Measurements from ENCODE around the gene TESPA1.

TESPA1 gene

GRCh38 chr12:54956818-54957641 lies 27.5 kb downstream of the TESPA1 start:
- peaks cover 20% of the 10 kb centered on the region for H3F3A ChIP-seq (ENCODE audit: insufficient read depth, low read length)
- no peak overlapping the region for H3K4me2 ChIP-seq (ENCODE audit: low read depth, low read length)
- no peak overlapping the region for H3K9ac ChIP-seq (ENCODE audit: low read length)
- no peak overlapping the region for H2AFZ ChIP-seq (ENCODE audit: low read length)
- H4K20me1 ChIP-seq (ENCODE audit: insufficient read depth, low read length): no peaks in the 10 kb centered on the region
- H3K27me3 ChIP-seq (replicated peaks; ENCODE audit: insufficient read depth, low read length): no peaks in the 10 kb centered on the region
- H3K9me2 ChIP-seq (replicated peaks; ENCODE audit: insufficient read depth, low read length): no peaks in the 10 kb centered on the region
- TF ChIP-seq CTCF (IDR thresholded peaks at IDR 0.05; ENCODE audit: low read length) (no peak), EZH2 (optimal IDR thresholded peaks at IDR 0.05; ENCODE audit: low read depth, low read length) (no peak), EZH2phosphoT487 (IDR thresholded peaks at IDR 0.05; ENCODE audit: low read length) (no peak)
- H3K27ac ChIP-seq (ENCODE audit: low read length): no peak overlapping the region
- peaks cover 37% of the 10 kb centered on the region for H3K4me1 ChIP-seq (ENCODE audit: low read length)
- H3K4me3 ChIP-seq (ENCODE audit: low read length): no peak overlapping the region
- no peaks in the 10 kb centered on the region for H3K9me3 ChIP-seq (replicated peaks; ENCODE audit: insufficient read depth, low read length)
- H3K36me3 ChIP-seq (replicated peaks; ENCODE audit: insufficient read depth, low read length): no peaks in the 10 kb centered on the region
- no peak for DNase-seq
- no peaks in the 10 kb centered on the region for H3K79me2 ChIP-seq (ENCODE audit: low read length)

- DNase-seq: no peak
- Histone ChIP-seq H3K27me3 (replicated peaks; ENCODE audit: insufficient read depth, low read length) (no peaks in the 10 kb centered on the region), H3K4me3 (ENCODE audit: low read length) (no peak overlapping the region), H3F3A (ENCODE audit: insufficient read depth, low read length) (peaks cover 20% of the 10 kb centered on the region), H3K9ac (ENCODE audit: low read length) (no peak overlapping the region), H3K79me2 (ENCODE audit: low read length) (no peaks in the 10 kb centered on the region), H3K9me3 (replicated peaks; ENCODE audit: insufficient read depth, low read length) (no peaks in the 10 kb centered on the region), H2AFZ (ENCODE audit: low read length) (no peak overlapping the region), H3K4me2 (ENCODE audit: low read depth, low read length) (no peak overlapping the region), H3K4me1 (ENCODE audit: low read length) (peaks cover 37% of the 10 kb centered on the region), H4K20me1 (ENCODE audit: insufficient read depth, low read length) (no peaks in the 10 kb centered on the region), H3K27ac (ENCODE audit: low read length) (no peak overlapping the region), H3K9me2 (replicated peaks; ENCODE audit: insufficient read depth, low read length) (no peaks in the 10 kb centered on the region), H3K36me3 (replicated peaks; ENCODE audit: insufficient read depth, low read length) (no peaks in the 10 kb centered on the region)
- TF ChIP-seq EZH2 (optimal IDR thresholded peaks at IDR 0.05; ENCODE audit: low read depth, low read length) (no peak), CTCF (IDR thresholded peaks at IDR 0.05; ENCODE audit: low read length) (no peak), EZH2phosphoT487 (IDR thresholded peaks at IDR 0.05; ENCODE audit: low read length) (no peak)
Measured at GRCh38 chr12:54956322-54956721, 28.2 kb downstream of the TESPA1 start.

- no peak overlapping the region for H3K27ac ChIP-seq (ENCODE audit: low read length)
- no peak overlapping the region for H2AFZ ChIP-seq (ENCODE audit: low read length)
- no peaks in the 10 kb centered on the region for H3K79me2 ChIP-seq (ENCODE audit: low read length)
- H3K9me3 ChIP-seq (replicated peaks; ENCODE audit: insufficient read depth, low read length): no peaks in the 10 kb centered on the region
- H4K20me1 ChIP-seq (ENCODE audit: insufficient read depth, low read length): no peaks in the 10 kb centered on the region
- no peak for DNase-seq
- H3K4me2 ChIP-seq (ENCODE audit: low read depth, low read length): no peak overlapping the region
- peaks cover 35% of the 10 kb centered on the region for H3K4me1 ChIP-seq (ENCODE audit: low read length)
- H3K27me3 ChIP-seq (replicated peaks; ENCODE audit: insufficient read depth, low read length): no peaks in the 10 kb centered on the region
- H3K9me2 ChIP-seq (replicated peaks; ENCODE audit: insufficient read depth, low read length): no peaks in the 10 kb centered on the region
- H3K4me3 ChIP-seq (ENCODE audit: low read length): no peak overlapping the region
- TF ChIP-seq CTCF (IDR thresholded peaks at IDR 0.05; ENCODE audit: low read length) (no peak), EZH2phosphoT487 (IDR thresholded peaks at IDR 0.05; ENCODE audit: low read length) (no peak), EZH2 (optimal IDR thresholded peaks at IDR 0.05; ENCODE audit: low read depth, low read length) (no peak)
- H3F3A ChIP-seq (ENCODE audit: insufficient read depth, low read length): peaks cover 22% of the 10 kb centered on the region
- no peak overlapping the region for H3K9ac ChIP-seq (ENCODE audit: low read length)
- no peaks in the 10 kb centered on the region for H3K36me3 ChIP-seq (replicated peaks; ENCODE audit: insufficient read depth, low read length)
Measured at GRCh38 chr12:54954801-54955200, 29.8 kb downstream of the TESPA1 start.

Measured in MM.1S (cell line).